Neural progenitor cell (in vitro differentiated cells): ENCODE results near the gene MCM8. TPM values are rescaled to one million over a fixed set of nuclear protein-coding genes. Genes with fewer than 3 reads are reported as not detected.

ENCODE experiments used
- DNase-seq: peaks from one replicate; pipeline ENCODE4 v3.0.0-alpha.2; 2016; ENCODE audit warnings: low spot score
- H2AFZ ChIP-seq: fragments of 200-600 bp; sonication (generic); replicated peaks from 2 replicates; pipeline ENCODE4 v1.6.1; 2016; ENCODE audit warnings: antibody characterized with exemption
- H3F3A ChIP-seq: fragments of 200-600 bp; sonication (generic); 2 replicates; pipeline ENCODE4 v1.6.1; 2016; ENCODE audit warnings: antibody characterized with exemption, low read depth
- H3K27ac ChIP-seq: fragments of 200-600 bp; sonication (generic); 2 replicates; pipeline ENCODE4 v1.5.1; 2016; ENCODE audit warnings: mild to moderate bottlenecking
- H3K27me3 ChIP-seq: fragments of 200-600 bp; sonication (generic); 2 replicates; pipeline ENCODE4 v1.6.1; 2016; ENCODE audit warnings: mild to moderate bottlenecking, moderate library complexity
- H3K36me3 ChIP-seq: fragments of 200-600 bp; sonication (generic); 2 replicates; pipeline ENCODE4 v1.5.1; 2016
- H3K4me1 ChIP-seq: fragments of 200-600 bp; sonication (generic); 2 replicates; pipeline ENCODE4 v1.6.1; 2016; ENCODE audit warnings: mixed run types
- H3K4me2 ChIP-seq: fragments of 200-600 bp; sonication (generic); 2 replicates; pipeline ENCODE4 v1.6.1; 2016
- H3K4me3 ChIP-seq: fragments of 200-600 bp; sonication (generic); 2 replicates; pipeline ENCODE4 v1.5.1; 2016
- H3K79me2 ChIP-seq: fragments of 200-600 bp; sonication (generic); 2 replicates; pipeline ENCODE4 v1.6.1; 2016; ENCODE audit warnings: low read depth
- H3K9ac ChIP-seq: fragments of 200-600 bp; sonication (generic); 2 replicates; pipeline ENCODE4 v1.6.1; 2016
- H3K9me3 ChIP-seq: fragments of 200-600 bp; sonication (generic); 2 replicates; pipeline ENCODE4 v1.5.1; 2016; ENCODE audit warnings: low read depth
- H4K20me1 ChIP-seq: fragments of 200-600 bp; sonication (generic); 2 replicates; pipeline ENCODE4 v1.6.1; 2016; ENCODE audit warnings: low read depth
- H3K27ac Mint-ChIP-seq: 3 replicates; pipeline ENCODE4 v1.8.0; 2021; ENCODE audit warnings: mixed read lengths
- H3K27me3 Mint-ChIP-seq: 2 replicates; pipeline ENCODE4 v1.8.0; 2022; ENCODE audit warnings: low read depth, mild to moderate bottlenecking, inconsistent platforms, moderate library complexity, mixed read lengths; ENCODE audit not compliant: insufficient read depth
- H3K36me3 Mint-ChIP-seq: 3 replicates; pipeline ENCODE4 v1.8.0; 2021; ENCODE audit warnings: mixed read lengths
- H3K4me1 Mint-ChIP-seq: 3 replicates; pipeline ENCODE4 v1.8.0; 2021; ENCODE audit warnings: mixed read lengths
- H3K4me3 Mint-ChIP-seq: 3 replicates; pipeline ENCODE4 v1.8.0; 2021; ENCODE audit warnings: mild to moderate bottlenecking, moderate library complexity, mixed read lengths
- H3K9me3 Mint-ChIP-seq: 3 replicates; pipeline ENCODE4 v1.8.0; 2020; ENCODE audit warnings: mixed read lengths
- EZH2 ChIP-seq: fragments of 200-600 bp; sonication (generic); IDR thresholded peaks from 2 replicates; pipeline ENCODE4 v1.6.1; 2017; ENCODE audit warnings: antibody characterized with exemption, mild to moderate bottlenecking, moderate library complexity
- EZH2phosphoT487 ChIP-seq: fragments of 200-600 bp; sonication (generic); IDR thresholded peaks from 2 replicates; pipeline ENCODE4 v1.6.1; 2017; ENCODE audit warnings: antibody characterized with exemption
- total RNA-seq: library from RNA; depleted of rRNA; stranded (reverse); fragments of >200 nt; gene quantifications from 2 replicates; pipeline ENCODE4 v1.2.3, GENCODE V29; 2015; ENCODE audit warnings: low replicate concordance
- TF ChIP-seq, protein P1 (sequence below): fragments of 200-600 bp; sonication (generic); IDR thresholded peaks from 2 replicates; pipeline ENCODE4 v1.5.1; 2017; ENCODE audit warnings: antibody characterized with exemption, mild to moderate bottlenecking

Gene MCM8
- total RNA-seq, 1 donor from 2014 or later = 45.2 TPM

DNA sequence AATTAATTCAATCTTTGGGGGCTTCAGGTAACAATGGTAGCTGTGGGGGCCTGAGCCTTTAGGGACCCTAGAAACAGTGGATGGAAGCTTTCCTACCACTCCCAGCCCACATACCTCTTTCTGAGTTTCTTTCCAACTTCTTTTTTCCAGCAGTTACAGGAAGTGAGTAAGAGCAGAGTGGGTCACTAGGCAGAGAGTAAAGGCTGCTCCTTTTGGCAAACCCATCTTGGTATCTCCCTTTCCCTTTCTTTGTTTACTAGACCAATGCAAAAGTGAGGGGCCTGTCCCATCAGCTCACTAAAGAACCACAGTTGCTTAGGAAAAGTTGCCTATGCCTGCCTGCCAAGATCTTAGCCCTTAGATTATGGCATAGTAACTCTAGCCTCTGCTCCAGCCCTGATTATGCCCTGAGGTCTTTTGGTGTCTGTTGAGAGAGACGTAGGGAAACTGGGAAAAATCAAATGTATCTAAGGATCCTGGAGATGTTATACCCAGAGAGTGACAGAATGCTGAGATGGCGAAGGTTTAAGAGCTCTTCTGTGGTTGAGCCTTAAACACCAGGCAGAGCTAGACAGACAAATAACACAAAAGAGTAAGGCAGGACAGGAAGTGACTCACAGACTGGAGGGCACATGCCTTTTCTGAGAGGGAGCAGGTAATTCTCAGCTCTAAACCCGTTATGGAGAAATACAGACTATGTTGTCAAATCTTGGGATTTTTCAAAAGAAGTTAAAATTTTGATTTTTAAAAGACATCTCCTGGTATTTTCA is 31.4 kb upstream of the MCM8 start:
- Histone ChIP-seq H3K27ac (no peak overlapping the region), H3K36me3 (no peaks in the 10 kb centered on the region), H3K4me2 (no peak overlapping the region), H3K9ac (no peak overlapping the region), H3K9me3 (no peaks in the 10 kb centered on the region), H2AFZ (peak overlapping the region; percentile 13), H3K27me3 (no peaks in the 10 kb centered on the region), H3F3A (no peaks in the 10 kb centered on the region), H3K4me3 (no peak overlapping the region), H3K79me2 (no peaks in the 10 kb centered on the region), H4K20me1 (no peaks in the 10 kb centered on the region), H3K4me1 (no peaks in the 10 kb centered on the region)
- peaks cover 2% of the 10 kb centered on the region for H3K27me3 Mint-ChIP-seq
- TF ChIP-seq EZH2 (no peak), EZH2phosphoT487 (no peak)
- TF ChIP-seq, protein P1, sequence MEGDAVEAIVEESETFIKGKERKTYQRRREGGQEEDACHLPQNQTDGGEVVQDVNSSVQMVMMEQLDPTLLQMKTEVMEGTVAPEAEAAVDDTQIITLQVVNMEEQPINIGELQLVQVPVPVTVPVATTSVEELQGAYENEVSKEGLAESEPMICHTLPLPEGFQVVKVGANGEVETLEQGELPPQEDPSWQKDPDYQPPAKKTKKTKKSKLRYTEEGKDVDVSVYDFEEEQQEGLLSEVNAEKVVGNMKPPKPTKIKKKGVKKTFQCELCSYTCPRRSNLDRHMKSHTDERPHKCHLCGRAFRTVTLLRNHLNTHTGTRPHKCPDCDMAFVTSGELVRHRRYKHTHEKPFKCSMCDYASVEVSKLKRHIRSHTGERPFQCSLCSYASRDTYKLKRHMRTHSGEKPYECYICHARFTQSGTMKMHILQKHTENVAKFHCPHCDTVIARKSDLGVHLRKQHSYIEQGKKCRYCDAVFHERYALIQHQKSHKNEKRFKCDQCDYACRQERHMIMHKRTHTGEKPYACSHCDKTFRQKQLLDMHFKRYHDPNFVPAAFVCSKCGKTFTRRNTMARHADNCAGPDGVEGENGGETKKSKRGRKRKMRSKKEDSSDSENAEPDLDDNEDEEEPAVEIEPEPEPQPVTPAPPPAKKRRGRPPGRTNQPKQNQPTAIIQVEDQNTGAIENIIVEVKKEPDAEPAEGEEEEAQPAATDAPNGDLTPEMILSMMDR = no peak
- no peaks in the 10 kb centered on the region for H3K36me3 Mint-ChIP-seq
- H3K9me3 Mint-ChIP-seq = no peaks in the 10 kb centered on the region
- no peak for DNase-seq
- H3K27ac Mint-ChIP-seq = no peak overlapping the region
- no peak overlapping the region for H3K4me3 Mint-ChIP-seq
- H3K4me1 Mint-ChIP-seq = peaks cover 9% of the 10 kb centered on the region

DNA sequence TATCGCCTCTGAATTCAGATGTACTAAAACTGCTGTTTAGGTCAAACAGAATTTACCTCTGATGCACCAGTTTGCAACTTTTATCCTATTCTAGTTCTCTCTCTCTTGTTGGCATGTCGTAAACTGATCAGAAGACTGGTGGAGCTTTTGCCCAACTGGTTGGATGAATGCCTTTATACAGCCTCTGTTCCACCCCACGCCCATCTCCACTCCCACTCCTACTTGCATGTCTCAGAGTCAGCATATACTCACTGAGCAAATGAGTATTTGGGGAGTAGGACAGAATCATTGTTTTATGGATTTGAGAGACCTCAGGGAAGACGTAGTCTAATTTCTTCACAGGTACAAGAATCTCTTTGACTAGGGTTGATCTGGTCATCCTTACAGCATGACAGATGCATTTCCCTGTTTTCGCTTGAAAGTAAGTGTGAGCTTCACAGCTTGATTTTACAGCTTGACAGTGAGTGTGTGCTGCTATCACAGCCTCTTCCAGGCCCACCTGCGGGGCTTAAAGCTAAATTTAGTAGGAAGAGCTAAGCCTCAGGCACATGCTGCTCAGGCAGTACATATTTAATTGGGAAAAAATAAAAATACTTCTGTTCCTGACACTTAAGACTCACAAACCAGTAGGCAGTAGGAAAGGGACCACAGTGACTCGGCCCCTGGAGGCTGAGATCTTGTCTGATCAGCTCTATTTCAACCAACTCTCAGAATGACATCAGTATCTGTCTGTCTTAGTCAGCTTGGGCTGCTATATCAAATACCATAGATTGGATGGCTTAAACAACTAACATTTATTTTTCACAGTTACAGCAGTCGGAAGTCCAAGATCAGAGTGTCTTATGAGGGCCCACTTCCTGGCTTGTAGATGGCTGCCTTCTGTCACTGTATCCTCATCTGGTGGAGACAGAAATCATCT is 30.6 kb upstream of the MCM8 start:
- no peaks in the 10 kb centered on the region for H3K36me3 ChIP-seq
- H4K20me1 ChIP-seq = no peaks in the 10 kb centered on the region
- no peak overlapping the region for H2AFZ ChIP-seq
- Mint-ChIP-seq H3K27me3 (peaks cover 2% of the 10 kb centered on the region), H3K36me3 (no peaks in the 10 kb centered on the region), H3K9me3 (no peaks in the 10 kb centered on the region), H3K27ac (no peak overlapping the region), H3K4me1 (peaks cover 9% of the 10 kb centered on the region), H3K4me3 (no peak overlapping the region)
- H3K27me3 ChIP-seq = no peaks in the 10 kb centered on the region
- H3K9me3 ChIP-seq = no peaks in the 10 kb centered on the region
- H3K4me1 ChIP-seq = no peaks in the 10 kb centered on the region
- H3K9ac ChIP-seq = no peak overlapping the region
- no peak overlapping the region for H3K4me2 ChIP-seq
- H3K79me2 ChIP-seq = no peaks in the 10 kb centered on the region
- TF ChIP-seq, protein P1 = no peak
- TF ChIP-seq EZH2 (no peak), EZH2phosphoT487 (no peak)
- no peak for DNase-seq
- H3K4me3 ChIP-seq = no peak overlapping the region
- H3F3A ChIP-seq = no peaks in the 10 kb centered on the region
- no peak overlapping the region for H3K27ac ChIP-seq

DNA sequence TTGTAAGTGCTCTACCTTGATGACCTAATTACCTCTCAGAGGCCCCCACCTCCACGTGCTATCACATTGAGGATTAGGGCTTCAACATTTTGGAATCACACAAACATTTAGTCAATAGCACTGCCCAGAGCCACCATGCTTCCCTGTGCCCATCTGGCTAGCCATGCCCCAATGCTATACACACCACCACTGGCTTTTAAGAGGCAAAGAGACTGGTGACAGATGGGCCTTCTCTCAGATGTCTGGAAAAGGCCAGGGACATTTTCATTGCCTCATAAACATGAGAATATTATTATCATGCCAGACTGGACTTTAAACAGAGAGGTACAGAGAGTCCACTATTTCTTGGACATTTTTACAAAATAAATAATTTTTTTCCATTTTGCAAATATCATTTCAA is 29.9 kb upstream of the MCM8 start:
- DNase-seq = no peak
- Mint-ChIP-seq H3K27me3 (peaks cover 2% of the 10 kb centered on the region), H3K27ac (no peak overlapping the region), H3K9me3 (no peaks in the 10 kb centered on the region), H3K4me1 (peaks cover 9% of the 10 kb centered on the region), H3K36me3 (no peaks in the 10 kb centered on the region), H3K4me3 (no peak overlapping the region)
- Histone ChIP-seq H3K27ac (no peak overlapping the region), H3K4me1 (no peaks in the 10 kb centered on the region), H3K9me3 (no peaks in the 10 kb centered on the region), H3K27me3 (no peaks in the 10 kb centered on the region), H3K36me3 (no peaks in the 10 kb centered on the region), H2AFZ (no peak overlapping the region), H3F3A (no peaks in the 10 kb centered on the region), H3K9ac (no peak overlapping the region), H4K20me1 (no peaks in the 10 kb centered on the region), H3K4me3 (no peak overlapping the region), H3K4me2 (no peak overlapping the region), H3K79me2 (no peaks in the 10 kb centered on the region)
- TF ChIP-seq, protein P1 = no peak
- no peak for TF ChIP-seq EZH2
- TF ChIP-seq EZH2phosphoT487 = no peak
